ENCODE data around the gene PDE1C.
"Not testable (repeated sequence)": the region's sequence is repeated elsewhere in the genome, so short reads cannot be mapped to it uniquely, and the experiment has no call there.

PDE1C gene

GRCh38 chr7:32070406-32071360, at the start of gene PDE1C:
TSS of gene PDE1C (minus strand) at chr7:32070407.
- DNase-seq (ENCODE audit: low spot score), result peak; percentile 75

GRCh38 chr7:32119790-32120196, 49.6 kb upstream of the PDE1C start:
- DNase-seq (ENCODE audit: low spot score), result no peak

GRCh38 chr7:32117837-32118236, 47.6 kb upstream of the PDE1C start:
- no peak for DNase-seq (ENCODE audit: low spot score)

- no peak for DNase-seq (ENCODE audit: low spot score)
Observed at GRCh38 chr7:32116436-32116835, 46.2 kb upstream of the PDE1C start.

- DNase-seq (ENCODE audit: low spot score), result no peak
Observed at GRCh38 chr7:32115831-32116230, 45.6 kb upstream of the PDE1C start.

DNA sequence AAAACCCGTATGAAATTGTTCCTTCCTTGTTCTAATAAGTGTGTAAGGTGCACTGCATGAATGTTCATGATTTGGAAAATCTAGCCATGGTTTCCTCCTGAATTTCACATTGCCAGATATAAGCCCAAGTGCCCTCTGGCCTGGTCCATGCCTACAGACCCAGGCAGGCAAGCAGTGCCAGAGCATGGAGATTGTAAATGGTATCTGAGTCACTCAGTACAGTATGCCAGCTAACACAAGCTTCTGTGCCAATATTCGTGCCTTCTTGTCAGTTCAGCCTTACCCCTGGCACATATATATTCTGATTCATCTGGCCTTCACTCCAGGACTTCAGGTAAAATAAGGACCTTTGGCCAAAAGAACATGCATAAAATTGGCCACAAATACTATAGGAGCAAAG, 38.4 kb upstream of the PDE1C start:
- DNase-seq (ENCODE audit: low spot score), result no peak

DNA sequence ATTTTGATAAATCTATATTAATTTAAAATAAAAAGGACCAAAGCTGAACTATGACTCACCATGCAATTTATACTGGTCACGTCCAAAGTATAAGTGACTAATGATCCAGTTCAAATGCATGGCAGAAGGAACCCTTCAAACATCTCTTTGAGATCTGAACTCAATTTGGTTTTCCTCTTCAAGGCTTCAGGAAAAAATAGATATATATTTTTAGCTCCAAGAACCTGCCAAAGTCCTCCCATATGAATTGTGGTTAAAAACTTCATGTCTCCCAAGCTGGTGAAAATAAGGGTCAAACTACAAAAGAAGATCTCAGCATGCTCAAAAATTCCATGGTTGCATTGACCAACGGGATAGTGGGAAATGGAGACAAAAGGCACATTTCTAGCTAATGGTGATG, 34.6 kb upstream of the PDE1C start:
- no peak for DNase-seq (ENCODE audit: low spot score)

- DNase-seq (ENCODE audit: low spot score), result no peak
Observed at GRCh38 chr7:32103361-32103760, 33.2 kb upstream of the PDE1C start.

DNA sequence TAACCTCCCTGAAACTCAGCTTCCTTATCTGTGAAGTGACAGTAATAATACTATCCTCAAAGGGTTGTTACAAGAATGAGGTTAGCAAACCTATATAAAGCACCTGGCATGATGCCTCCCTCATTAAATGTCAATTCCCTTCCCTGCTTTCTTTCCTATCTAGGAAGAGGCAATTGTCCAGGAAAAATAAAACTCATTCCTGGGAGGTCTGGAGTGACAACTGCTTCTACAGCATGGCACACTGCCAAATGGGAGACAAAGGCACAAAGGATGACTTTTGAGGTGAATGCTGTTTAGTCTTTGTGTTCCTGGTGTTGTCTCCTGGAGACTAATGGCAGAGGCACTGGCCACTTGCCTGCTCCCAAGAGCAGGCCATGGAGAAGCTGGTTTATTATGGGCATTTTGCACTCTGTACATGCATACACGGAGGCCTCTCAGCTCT, 32.2 kb upstream of the PDE1C start:
- no peak for DNase-seq (ENCODE audit: low spot score)

- no peak for DNase-seq (ENCODE audit: low spot score)
Observed at GRCh38 chr7:32100407-32100907, 30.2 kb upstream of the PDE1C start.

GRCh38 chr7:32094516-32094915, 24.3 kb upstream of the PDE1C start:
- DNase-seq (ENCODE audit: low spot score), result no peak

- DNase-seq (ENCODE audit: low spot score), result no peak
Observed at GRCh38 chr7:32093415-32094408, 23.5 kb upstream of the PDE1C start.

GRCh38 chr7:32092346-32092745, 22.1 kb upstream of the PDE1C start:
- DNase-seq (ENCODE audit: low spot score), result no peak

GRCh38 chr7:32091608-32092210, 21.5 kb upstream of the PDE1C start:
- DNase-seq (ENCODE audit: low spot score), result no peak

GRCh38 chr7:32089678-32090077, 19.5 kb upstream of the PDE1C start:
- DNase-seq (ENCODE audit: low spot score), result no peak

DNA sequence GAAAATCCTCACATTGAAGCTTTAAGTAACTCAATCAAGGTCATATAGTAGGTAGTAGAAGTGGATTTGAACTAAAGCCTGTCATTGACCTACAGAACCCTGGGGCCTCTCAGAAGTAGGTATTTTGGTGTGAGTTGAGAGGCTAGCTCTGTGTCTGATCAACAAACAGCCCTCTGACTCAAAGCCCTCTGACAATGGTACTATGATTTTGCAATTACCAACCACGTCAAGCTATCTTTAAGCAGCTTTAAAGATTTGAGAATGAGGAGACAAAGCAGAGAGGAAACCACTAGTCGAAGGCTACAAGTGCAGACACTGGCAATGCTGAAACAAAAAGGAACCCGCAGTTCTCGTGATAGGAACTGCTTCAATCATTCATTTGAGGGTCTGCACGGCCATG, 19.0 kb upstream of the PDE1C start:
- no peak for DNase-seq (ENCODE audit: low spot score)

DNA sequence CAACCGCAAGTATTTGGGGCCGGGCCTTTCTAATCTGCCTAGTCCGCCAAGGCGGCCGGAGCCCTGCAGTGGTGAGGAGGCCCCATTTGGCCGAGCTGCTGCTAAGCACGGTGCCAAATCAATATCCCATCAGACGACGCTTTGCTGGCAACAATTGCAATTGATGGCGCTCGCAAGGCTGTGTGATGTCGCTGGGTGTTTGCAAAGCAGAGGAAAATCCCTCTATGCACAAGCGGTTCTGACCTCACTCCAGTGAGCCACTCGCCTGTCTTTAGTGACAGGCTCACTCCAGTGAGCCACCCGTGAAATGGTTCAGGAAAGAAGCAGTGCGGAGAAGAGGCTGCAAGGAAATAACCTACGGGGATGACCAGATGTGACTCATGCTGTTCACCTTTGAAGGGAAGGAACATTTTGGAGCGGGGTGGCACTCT, 18.3 kb upstream of the PDE1C start:
- no peak for DNase-seq (ENCODE audit: low spot score)

GRCh38 chr7:32079510-32079909, 9.3 kb upstream of the PDE1C start:
- no peak for DNase-seq (ENCODE audit: low spot score)

GRCh38 chr7:32078824-32079223, 8.6 kb upstream of the PDE1C start:
- DNase-seq (ENCODE audit: low spot score), result no peak

- DNase-seq (ENCODE audit: low spot score), result peak; percentile 14
Observed at GRCh38 chr7:32077806-32078205, 7.6 kb upstream of the PDE1C start.

DNA sequence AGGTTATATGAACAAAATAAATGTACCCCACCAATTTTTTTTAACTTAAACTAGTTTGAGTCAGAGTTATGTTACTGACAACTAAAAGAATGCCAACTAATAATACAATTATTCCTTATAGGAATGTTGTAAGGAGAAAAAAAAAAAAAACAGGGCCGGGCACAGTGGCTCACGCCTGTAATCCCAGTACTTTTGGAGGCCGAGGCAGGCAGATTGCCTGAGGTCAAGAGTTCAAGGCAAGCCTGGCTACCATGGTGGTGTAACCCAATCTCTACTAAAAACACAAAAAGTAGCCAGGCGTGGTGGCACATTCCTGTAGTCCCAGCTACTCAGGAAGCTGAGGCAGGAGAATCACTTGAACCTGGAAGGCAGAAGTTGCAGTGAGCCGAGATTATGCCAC, 6.6 kb upstream of the PDE1C start:
- DNase-seq (ENCODE audit: low spot score), result not testable (repeated sequence)

- DNase-seq (ENCODE audit: low spot score), result peak; percentile 78
Observed at GRCh38 chr7:32075612-32076011, 5.4 kb upstream of the PDE1C start.

Data from globus pallidus (tissue), 1 donor.